AG08395 (cell line): ENCODE data around the gene TNNI3K.
A peak's percentile ranks its signal among the peaks of the same experiment; 100 is the strongest.
"Not testable (repeated sequence)": the region's sequence is repeated elsewhere in the genome, so short reads cannot be mapped to it uniquely, and the experiment has no call there.

Experiments
- DNase-seq: peaks from one replicate; pipeline ENCODE4 v3.0.0; 2012; ENCODE audit warnings: mixed read lengths, low spot score

TNNI3K gene

GRCh38 chr1:74235153-74235552 lies at the start of gene TNNI3K:
Gene TNNI3K (plus strand): TSS chr1:74235387. CDS start chr1:74235452, 65 bp downstream.
- no peak for DNase-seq

DNA sequence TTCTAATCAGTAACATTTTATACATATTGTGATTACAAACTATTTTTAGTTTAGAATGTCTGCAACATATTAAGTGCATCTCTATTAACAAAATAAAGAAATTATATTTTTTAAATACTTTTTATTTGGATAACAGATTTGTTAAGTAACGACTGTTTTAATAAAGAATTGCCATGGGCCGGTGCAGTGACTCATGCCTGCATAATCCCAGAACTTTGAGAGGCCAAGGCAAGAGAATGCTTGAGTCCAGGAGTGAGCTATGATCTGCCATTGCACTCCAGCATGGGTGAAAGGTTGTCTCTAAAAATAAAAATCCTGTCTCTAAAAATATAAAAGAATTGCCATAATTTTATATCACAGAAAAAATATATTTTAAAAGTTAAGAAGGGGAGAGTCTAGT lies 41.3 kb upstream of the TNNI3K start:
- peak; percentile 4 for DNase-seq

- no peak for DNase-seq
These were observed 39.8 kb upstream of the TNNI3K start for GRCh38 chr1:74195339-74195738.

- no peak for DNase-seq
These were observed 37.9 kb upstream of the TNNI3K start for GRCh38 chr1:74197255-74197654.

GRCh38 chr1:74197657-74198552 lies 37.3 kb upstream of the TNNI3K start, which contains the start of the genes FPGT and LRRIQ3:
Gene FPGT (plus strand): TSS chr1:74198242. CDS start chr1:74198279, 37 bp downstream.
Gene LRRIQ3 (minus strand): TSS chr1:74198176. CDS start chr1:74183684, 14,492 bp downstream.
- DNase-seq, result peak; percentile 99

- no peak for DNase-seq
These were observed 35.7 kb upstream of the TNNI3K start for GRCh38 chr1:74199504-74199903.

GRCh38 chr1:74205266-74205665 lies 29.9 kb upstream of the TNNI3K start:
- peak; percentile 3 for DNase-seq

DNA sequence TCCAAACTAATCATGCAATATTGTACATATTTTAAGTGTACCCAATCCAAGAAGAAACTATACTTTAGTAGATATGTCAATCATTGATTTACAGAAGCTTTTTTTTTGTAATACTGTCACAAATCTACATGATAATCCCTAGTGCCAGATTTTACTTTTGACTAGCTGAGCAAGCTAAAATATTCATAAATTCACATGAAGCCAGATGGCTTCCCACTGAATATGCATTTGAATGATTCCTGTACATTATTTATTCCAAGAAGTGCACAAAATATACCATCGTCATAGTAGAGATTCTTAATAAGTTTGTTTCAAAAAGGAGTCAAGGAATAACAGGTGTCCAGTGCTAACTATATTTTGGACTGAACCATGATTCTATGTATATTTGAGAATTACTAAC lies 20.0 kb upstream of the TNNI3K start:
- DNase-seq, result no peak

- DNase-seq, result no peak
These were observed 12.5 kb upstream of the TNNI3K start for GRCh38 chr1:74222701-74223100.

- DNase-seq, result no peak
These were observed 11.7 kb upstream of the TNNI3K start for GRCh38 chr1:74223453-74223852.

DNA sequence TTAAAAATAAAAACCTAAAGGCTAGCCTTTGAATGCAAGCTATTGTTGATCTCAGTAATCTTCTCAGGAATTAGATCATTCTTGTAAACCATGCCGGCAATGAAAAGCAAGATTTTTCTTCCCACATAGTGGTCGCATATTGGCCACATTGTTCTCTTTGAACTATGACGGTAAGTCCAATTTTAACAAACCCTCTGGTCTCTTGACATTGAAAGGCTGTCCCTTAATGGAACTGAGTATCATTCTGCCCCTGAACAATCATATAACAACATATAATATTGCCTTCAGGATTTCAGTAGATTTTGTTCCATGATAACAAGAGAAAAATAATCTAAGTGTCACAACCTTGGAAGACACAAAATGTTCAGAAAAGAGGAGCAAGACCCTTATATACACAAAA lies 1.3 kb downstream of the TNNI3K start:
- DNase-seq, result no peak

DNA sequence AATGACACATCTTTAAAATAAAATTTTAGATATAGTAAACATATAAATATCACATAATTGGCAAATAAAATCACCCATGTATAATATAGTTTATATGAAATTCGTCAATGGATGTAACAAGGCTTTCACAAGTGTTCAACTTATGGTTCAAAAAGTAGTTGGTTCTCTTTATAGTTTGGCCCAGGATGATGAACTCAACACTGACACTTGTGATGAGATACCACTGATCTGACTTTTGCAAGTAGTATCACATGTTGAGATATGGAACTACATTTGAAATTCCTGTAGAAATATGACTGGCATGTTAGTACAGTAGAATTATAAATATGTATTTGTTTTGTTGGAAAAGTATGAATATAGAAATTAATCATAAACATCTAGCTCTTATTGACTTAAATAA lies 1.8 kb downstream of the TNNI3K start:
- no peak for DNase-seq

DNA sequence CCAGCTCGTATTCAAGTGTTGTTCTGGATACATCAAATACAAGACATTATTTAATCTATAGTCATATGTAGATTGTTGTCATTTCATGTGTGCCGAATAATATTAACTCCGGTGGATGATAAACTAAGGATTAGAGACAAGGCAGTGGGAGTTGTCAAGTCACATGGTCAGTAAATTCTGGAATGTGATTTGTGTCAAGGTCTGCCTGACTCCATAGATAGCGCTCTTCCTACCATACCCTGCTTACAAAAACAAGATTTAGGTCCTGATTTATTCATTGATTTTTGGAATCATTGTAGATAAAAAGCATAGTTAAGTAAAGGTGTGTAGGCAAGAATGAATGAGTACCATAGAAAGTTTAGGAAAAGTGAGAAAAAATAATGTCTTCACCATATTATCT lies 2.6 kb downstream of the TNNI3K start:
- DNase-seq, result no peak

- DNase-seq, result no peak
These were observed 10.1 kb downstream of the TNNI3K start for GRCh38 chr1:74245168-74245772.

DNA sequence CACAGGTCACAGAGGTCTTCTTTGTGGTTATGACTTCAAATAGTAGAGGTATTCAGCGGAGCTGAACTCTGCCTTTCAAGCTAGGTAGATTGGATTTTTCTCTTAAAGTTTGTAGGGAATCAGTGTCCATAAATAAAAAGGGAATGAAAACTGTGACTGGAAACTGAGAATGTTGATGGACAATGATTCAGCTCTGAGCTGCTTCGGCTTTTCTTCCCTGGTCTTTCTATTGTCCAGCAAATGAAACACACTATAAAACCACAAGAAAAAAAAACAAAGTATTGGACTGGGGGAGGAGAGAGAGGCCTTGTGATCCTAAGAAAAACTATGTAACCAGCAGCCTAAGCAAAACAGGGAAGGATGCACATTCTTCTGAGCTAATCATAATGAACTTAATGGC lies 11.1 kb downstream of the TNNI3K start:
- DNase-seq, result no peak

GRCh38 chr1:74247881-74248528 lies 12.8 kb downstream of the TNNI3K start:
- DNase-seq, result no peak

DNA sequence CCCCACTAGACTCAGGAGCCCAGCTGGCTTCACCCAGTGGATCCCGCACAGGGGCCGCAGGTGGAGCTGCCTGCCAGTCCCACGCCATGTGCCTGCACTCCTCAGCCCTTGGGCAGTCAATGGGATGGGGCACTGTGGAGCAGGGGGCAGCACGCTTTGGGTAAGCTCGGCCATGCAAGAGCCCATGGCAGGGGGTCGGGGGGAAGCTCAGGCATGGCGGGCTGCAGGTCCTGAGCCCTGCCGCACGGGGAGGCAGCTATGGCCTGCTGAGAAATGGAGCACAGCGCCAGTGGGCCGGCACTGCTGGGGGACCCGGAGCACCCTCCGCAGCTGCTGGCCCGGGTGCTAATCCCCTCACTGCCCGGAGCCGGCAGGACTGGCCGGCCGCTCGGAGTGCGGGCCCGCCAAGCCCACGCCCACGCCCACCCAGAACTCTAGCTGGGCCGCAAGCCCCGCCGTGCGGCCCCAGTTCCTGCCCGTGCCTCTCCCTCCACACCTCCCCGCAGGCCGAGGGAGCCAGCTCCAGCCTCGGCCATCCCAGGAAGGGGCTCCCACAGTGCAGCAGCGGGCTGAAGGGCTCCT lies 18.1 kb downstream of the TNNI3K start:
- DNase-seq, result not testable (repeated sequence)

DNA sequence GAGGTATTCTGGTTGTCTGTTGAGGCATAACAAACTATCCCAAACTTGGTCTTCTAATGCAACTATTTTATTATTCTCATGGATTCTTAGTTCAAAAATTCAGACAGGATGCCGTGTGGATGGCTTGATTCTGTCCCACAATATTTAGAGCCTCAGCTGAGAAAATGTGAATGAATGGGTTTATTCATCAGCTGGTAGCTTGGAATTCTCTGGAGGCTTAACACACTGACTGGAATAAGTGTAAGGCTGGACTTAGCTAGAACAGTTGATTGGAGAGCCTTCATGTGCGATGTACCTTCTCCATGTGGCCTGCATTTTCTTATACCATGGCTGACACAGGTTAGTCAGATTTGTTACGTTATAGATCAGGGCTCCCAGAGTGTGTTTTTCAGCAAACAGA lies 30.8 kb downstream of the TNNI3K start:
- DNase-seq, result no peak

- no peak for DNase-seq
These were observed 36.3 kb downstream of the TNNI3K start for GRCh38 chr1:74271503-74271902.

- no peak for DNase-seq
These were observed 45.6 kb downstream of the TNNI3K start for GRCh38 chr1:74280642-74281396.

DNA sequence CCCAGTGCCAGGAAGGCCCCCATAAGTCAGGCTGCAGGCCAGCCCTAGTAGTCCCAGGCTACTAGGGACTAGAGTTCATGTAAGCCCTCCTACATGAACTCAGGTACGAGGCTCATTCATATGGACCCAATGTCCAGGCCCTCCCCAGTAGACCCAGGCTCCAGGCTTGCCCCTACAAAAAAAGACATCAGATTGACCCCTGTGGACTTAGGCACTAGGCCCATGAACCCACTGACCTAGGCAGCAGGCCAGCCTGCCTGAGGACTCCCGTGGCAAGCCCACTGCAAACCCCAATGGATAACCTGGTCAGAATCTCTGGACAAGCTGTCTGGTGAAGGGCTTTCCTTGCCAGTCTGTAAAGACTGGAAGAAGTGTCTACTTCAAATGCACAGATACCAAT lies 51.2 kb downstream of the TNNI3K start:
- DNase-seq, result no peak

DNA sequence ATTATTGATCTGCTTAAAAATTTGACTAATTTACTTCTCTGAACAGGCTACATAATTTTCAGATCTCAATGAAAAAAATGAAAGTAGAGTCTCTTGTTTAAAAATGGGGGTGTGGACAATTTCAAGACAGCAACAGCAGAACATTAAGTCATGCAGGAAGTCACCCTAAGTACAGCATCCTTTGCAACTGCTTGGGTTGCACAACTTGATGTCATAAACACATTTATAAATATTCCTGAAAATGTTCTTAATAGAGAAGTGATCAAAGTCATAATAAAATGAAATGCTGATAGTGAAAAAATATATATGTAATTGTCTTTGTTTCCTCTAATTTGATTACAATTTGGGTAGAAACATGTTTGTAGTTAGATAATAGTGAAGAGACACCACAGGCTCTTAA lies 79.3 kb downstream of the TNNI3K start:
- DNase-seq, result no peak
